C4-2B (cell line): Measurements from ENCODE around the gene USP27X.

Experiments used
- CTCF ChIP-seq: fragments of 450-650 bp; conservative IDR thresholded peaks from 2 replicates; pipeline ENCODE4 v1.5.1; 2017; ENCODE audit warnings: mild to moderate bottlenecking
- ZFX ChIP-seq: fragments of 450-650 bp; IDR thresholded peaks from 2 replicates; pipeline ENCODE4 v1.6.1; 2017

GRCh38 chrX:49850028-49850427 lies 29.3 kb upstream of the USP27X start:
- no peak for TF ChIP-seq CTCF
- no peak for TF ChIP-seq ZFX
